ENCODE results near the gene GPLD1.
A peak's percentile ranks its signal among the peaks of the same experiment; 100 is the strongest.

GPLD1 gene

GRCh38 chr6:24497254-24497970, 8.0 kb upstream of the GPLD1 start:
- DNase-seq (ENCODE audit: low spot score), result no peak

GRCh38 chr6:24494821-24495795, 5.7 kb upstream of the GPLD1 start, which contains the start of gene ALDH5A1:
ALDH5A1 (plus strand) TSS chr6:24494969; CDS start chr6:24494997, 28 bp downstream.
- peak; percentile 36 for DNase-seq (ENCODE audit: low spot score)

- no peak for DNase-seq (ENCODE audit: low spot score)
Observed at GRCh38 chr6:24493945-24494820, 4.8 kb upstream of the GPLD1 start.

- no peak for DNase-seq (ENCODE audit: low spot score)
Observed at GRCh38 chr6:24492475-24492874, 3.1 kb upstream of the GPLD1 start.

DNA sequence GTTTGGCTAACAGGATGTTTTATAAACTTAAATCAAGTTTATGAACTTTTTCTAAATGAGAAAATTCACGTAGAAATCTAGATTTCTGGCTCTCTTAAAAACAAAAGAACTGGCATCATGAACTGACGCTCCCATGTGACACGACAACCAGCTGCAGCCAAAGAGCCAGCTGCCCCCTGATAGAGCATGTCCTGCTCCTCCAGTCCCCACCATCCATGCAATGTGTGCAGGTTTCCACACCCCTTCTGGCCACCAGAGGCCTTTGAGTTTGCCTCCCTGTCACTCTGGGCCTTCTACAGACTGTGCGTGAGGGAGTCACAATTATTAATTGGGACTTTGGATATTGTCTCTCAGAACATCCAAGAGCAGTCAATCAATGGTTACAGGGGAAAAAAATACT, 1.6 kb upstream of the GPLD1 start:
- DNase-seq (ENCODE audit: low spot score), result no peak

DNA sequence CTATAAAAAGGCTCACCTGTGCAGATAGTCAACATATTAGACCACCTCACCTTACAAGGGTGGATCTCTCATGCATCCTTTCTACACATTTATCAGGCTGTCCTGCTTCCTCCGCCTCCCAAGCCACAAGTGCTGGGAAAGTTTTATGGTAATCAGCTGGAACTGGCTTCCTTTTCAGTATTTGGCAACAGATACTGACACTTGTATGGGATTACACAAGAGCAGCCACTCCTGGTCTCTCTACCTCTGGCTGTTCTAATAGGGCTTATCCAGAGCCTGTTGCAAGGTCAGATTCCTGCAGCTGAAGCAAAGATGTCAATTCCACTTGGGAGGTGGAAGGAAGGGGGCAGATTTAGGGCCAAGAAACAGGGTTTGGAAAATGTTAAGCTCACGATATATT, 503 bp upstream of the GPLD1 start:
- no peak for DNase-seq (ENCODE audit: low spot score)

GRCh38 chr6:24486065-24486464, 3.3 kb downstream of the GPLD1 start:
- no peak for DNase-seq (ENCODE audit: low spot score)

- DNase-seq (ENCODE audit: low spot score), result no peak
Observed at GRCh38 chr6:24484657-24485323, 4.6 kb downstream of the GPLD1 start.

- DNase-seq (ENCODE audit: low spot score), result no peak
Observed at GRCh38 chr6:24481449-24481848, 7.9 kb downstream of the GPLD1 start.

DNA sequence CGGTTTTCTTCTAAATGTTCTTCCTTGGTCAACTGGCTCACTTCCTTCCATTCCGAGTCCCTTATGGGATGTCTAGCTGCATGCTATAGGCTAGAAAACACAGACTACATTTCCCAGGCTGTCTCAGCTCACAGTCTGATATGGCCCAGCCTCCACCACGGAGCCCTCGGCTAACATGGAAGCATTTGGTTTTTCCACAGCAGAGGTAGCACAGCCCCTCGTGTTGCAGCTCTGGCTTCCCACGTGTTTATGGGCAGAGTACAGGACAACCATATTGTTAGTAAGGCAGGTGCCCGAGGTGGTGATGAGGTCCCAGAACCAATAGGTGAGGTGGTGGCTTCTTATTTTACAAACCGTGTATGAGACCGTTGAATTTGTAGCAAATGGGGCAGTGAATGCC, 8.7 kb downstream of the GPLD1 start:
- no peak for DNase-seq (ENCODE audit: low spot score)

- no peak for DNase-seq (ENCODE audit: low spot score)
Observed at GRCh38 chr6:24478903-24479302, 10.5 kb downstream of the GPLD1 start.

- no peak for DNase-seq (ENCODE audit: low spot score)
Observed at GRCh38 chr6:24477070-24477469, 12.3 kb downstream of the GPLD1 start.

- DNase-seq (ENCODE audit: low spot score), result no peak
Observed at GRCh38 chr6:24476631-24477030, 12.7 kb downstream of the GPLD1 start.

- no peak for DNase-seq (ENCODE audit: low spot score)
Observed at GRCh38 chr6:24472181-24472580, 17.2 kb downstream of the GPLD1 start.

- DNase-seq (ENCODE audit: low spot score), result no peak
Observed at GRCh38 chr6:24469811-24470210, 19.6 kb downstream of the GPLD1 start.

DNA sequence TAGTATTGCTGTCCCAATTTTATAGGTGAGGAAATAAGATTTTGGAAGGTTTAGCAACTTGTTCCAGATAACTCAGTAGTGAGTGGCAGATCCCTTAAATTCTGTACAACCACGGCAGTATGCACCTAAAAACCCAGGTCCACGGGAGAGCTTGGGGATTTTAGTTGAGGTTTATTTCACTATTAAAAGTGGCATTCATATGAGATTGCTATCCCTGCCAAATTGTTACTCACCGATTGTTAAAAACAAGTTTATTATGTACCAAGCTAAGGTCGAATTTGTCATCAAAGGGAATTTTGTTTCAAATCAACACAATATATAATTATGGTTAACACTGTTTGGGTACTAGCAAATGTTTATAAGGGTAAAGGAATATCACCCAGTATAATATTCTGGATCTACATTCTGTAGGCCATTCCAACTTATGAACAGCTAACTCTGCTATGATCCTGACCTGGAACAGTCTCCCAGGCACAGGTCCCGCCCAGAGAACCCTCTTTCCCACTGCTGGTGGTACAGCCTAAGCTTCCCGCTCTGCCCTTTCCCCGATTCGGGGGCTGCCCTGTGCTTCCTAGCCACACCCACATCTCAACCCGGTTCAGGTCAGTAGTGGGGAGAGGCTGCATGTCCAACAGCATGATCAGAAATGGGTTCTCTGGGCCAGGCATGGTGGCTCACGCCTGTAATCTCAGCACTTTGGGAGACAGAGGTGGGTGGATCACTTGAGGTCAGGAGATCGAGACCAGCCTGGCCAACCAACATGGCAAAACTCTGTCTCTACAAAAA, 24.9 kb downstream of the GPLD1 start:
- no peak for DNase-seq (ENCODE audit: low spot score)

GRCh38 chr6:24460966-24461365, 28.4 kb downstream of the GPLD1 start:
- DNase-seq (ENCODE audit: low spot score), result no peak

DNA sequence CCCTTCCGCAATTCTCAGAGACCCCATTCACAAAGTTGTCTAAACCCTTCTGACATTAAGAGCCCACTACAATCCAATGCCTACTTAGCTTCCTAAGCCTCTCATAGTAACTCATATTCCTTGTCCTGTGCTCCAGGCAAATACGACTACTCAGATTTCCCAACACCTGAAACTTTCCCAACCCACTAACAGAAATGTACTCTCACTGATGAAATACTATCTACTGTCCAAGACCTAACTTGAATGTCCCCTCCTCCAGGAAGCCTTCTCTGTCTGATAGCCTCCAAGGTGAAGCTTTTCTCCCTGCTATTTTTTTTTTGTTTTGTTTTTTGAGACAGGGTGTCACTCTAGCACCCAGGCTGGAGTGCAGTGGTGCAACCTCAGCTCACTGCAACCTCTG, 30.4 kb downstream of the GPLD1 start:
- DNase-seq (ENCODE audit: low spot score), result no peak

GRCh38 chr6:24458134-24458533, 31.2 kb downstream of the GPLD1 start:
- no peak for DNase-seq (ENCODE audit: low spot score)

- no peak for DNase-seq (ENCODE audit: low spot score)
Observed at GRCh38 chr6:24455061-24455460, 34.3 kb downstream of the GPLD1 start.

DNA sequence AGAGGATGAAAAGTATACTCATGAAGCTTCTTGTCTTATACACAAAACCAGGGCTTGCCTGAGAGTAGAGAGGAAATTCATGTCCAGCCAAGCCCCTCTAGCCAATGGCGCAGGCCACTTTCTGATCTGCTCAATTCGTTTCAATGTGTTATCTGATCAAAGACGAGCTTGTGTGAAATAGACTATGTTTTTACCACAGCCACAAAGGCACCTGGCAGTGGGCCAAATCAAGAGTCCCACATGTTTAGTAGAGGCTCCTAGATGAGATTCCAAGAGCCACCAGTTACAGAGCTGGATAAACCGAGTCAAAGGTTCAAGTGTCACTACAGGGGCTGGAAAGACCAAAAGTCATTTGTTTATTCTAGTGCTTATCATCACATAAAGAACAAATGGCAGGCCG, 34.9 kb downstream of the GPLD1 start:
- DNase-seq (ENCODE audit: low spot score), result no peak

All from pons (tissue), 1 donor.